GM13976 (cell line): ENCODE measurements around the gene LACTB.

Experiments used
- DNase-seq: peaks from one replicate; pipeline ENCODE4 v3.0.0; 2012; ENCODE audit warnings: low spot score
- in situ Hi-C: fragments of 300-500 bp; cut with MboI; formaldehyde crosslinking; loops from one replicate; pipeline ENCODE4 v1.12.0; 2022; ENCODE audit warnings: low sequenced_read_pairs, mixed read lengths, inconsistent platforms; ENCODE audit not compliant: unreplicated experiment
- TF ChIP-seq, protein P1 (sequence below): IDR thresholded peaks from 2 replicates; pipeline ENCODE4 v1.5.1; 2012; ENCODE audit warnings: borderline replicate concordance, mild to moderate bottlenecking; ENCODE audit not compliant: insufficient read depth; ENCODE audit errors: extremely low read depth, missing control alignments, control extremely low read depth

The LACTB gene

DNA sequence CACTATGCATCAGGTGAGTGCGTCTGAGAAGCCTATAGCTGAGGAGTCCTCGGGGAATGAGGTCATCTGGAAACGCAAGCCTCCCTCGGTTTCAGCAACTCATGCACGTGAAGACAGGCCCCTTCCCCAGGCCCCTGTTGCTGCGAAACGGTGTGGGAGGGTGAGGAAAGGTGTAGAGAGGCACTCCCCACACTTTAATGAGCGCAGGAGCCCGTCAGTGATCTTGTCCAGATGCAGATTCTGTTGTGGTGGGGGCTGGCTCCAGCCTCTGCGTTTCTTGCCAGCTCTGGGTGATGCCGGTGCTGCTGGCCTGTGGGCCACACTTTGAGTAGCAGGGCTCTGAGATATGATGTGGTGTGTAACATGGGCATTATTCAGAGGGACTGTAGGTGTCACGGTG lies 38.6 kb upstream of the LACTB start:
- in situ Hi-C loops, result no loop called here
- TF ChIP-seq, protein P1, sequence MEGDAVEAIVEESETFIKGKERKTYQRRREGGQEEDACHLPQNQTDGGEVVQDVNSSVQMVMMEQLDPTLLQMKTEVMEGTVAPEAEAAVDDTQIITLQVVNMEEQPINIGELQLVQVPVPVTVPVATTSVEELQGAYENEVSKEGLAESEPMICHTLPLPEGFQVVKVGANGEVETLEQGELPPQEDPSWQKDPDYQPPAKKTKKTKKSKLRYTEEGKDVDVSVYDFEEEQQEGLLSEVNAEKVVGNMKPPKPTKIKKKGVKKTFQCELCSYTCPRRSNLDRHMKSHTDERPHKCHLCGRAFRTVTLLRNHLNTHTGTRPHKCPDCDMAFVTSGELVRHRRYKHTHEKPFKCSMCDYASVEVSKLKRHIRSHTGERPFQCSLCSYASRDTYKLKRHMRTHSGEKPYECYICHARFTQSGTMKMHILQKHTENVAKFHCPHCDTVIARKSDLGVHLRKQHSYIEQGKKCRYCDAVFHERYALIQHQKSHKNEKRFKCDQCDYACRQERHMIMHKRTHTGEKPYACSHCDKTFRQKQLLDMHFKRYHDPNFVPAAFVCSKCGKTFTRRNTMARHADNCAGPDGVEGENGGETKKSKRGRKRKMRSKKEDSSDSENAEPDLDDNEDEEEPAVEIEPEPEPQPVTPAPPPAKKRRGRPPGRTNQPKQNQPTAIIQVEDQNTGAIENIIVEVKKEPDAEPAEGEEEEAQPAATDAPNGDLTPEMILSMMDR, result no peak
- DNase-seq, result no peak

DNA sequence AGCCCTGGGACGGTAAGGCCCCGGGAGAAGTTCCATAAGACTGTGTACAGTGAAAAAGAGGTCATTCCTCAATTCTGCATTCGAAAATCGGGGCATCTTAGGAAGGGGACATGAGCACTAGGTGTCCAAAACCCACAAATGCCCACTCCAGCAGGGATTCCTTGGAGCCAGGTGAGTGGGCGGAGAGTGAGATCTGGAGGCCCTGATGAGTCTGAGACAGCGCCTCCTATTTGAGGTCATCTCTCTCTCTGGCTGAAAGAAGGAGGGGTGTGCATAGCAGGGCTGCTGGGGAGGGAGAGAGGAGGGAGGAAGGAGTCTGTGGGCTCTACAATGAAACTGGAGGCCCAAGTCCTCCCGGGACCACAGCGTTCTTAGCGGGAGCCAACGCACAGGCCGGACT lies 38.1 kb upstream of the LACTB start:
- TF ChIP-seq, protein P1, result no peak
- in situ Hi-C loops, result no loop called here
- no peak for DNase-seq

DNA sequence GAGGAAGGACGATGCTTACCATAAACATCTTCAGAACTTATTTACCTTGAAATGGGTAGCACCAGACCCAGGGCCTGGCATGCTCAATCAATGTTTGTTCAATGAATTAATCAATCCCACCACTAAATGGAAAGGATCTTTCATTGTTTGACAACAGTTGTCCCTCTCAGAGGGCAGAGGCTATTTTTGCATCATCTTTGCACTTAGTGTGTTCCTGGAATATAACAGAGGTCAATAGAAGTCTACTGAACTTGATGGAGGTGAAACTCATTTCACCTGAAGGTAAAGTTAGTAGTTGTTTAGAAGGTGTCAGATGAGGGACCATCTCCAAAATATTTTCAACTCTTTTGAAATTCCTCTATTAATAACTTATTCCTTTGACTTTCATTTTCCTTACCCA lies 36.9 kb upstream of the LACTB start:
- TF ChIP-seq, protein P1, result no peak
- in situ Hi-C loops, result no loop called here
- DNase-seq, result no peak

DNA sequence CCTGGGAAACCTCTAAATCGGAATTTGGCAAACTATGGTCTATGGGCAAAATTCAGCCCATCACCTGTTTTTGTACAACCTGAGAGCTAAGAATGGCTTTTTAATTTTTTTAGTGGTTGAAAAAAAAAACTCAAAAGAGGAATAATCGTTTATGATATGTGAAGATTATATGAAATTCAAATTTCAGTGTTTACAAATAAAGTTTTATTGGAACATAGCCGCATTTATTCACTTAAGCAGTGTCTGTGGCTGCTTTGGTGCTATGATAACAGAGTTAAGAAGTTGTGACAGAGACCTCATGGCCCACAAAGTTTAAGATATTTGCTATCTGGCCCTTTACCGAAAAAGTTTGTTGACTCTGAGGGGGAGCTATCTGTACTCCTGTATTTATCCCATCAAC lies 36.4 kb upstream of the LACTB start:
- in situ Hi-C loops, result no loop called here
- no peak for DNase-seq
- TF ChIP-seq, protein P1, result no peak

DNA sequence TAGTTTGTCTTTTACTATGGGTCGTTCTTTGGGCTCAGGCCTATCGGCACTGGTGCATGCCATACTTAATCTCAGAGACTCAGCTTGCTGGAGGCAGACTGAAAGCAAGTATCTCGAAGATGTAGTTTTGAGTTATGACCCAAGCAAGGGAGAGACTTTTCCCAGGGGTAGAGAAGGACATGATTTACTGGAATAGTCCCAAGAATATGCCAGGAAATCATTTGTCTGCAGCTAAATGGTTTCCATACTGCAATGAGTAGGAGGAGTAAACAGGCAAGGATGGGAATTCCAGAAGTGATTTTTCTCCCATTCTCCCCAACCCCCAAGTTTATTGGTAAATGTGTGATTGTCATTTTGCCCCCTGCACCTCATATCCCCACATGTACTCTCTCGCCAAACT lies 35.4 kb upstream of the LACTB start:
- no peak for DNase-seq
- TF ChIP-seq, protein P1, result no peak
- in situ Hi-C loops, result no loop called here

DNA sequence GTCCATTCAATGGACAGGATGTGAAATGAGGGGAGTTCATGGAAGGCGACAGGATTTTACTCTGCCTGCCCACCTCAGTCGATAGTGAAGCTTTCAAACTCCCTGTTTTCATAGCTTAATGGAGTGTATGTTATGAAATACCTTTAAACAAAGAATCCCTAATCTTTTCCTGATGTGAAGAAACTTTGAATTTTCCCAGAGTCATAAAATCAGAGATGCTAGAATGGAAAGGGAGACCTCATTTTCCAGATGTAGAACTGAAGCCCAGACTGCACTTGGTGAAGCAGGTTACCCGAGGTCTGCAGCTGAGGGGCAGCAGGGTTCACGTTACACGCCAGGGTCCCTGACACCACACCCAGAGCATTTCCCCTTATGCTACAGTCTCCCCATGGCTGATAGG lies 34.7 kb upstream of the LACTB start:
- TF ChIP-seq, protein P1, result no peak

More for the DNA sequence above, 34.7 kb upstream of the LACTB start:
- DNase-seq, result no peak
- in situ Hi-C loops, result no loop called here
